ENCODE data around the gene RNU1-2. TPM values are rescaled to one million over a fixed set of nuclear protein-coding genes. Genes with fewer than 3 reads are reported as not detected.
"Not testable (repeated sequence)": the region's sequence is repeated elsewhere in the genome, so short reads cannot be mapped to it uniquely, and the experiment has no call there.

The RNU1-2 gene
- total RNA-seq, 1 donor from 2014 or later, result 3,042 TPM

DNA sequence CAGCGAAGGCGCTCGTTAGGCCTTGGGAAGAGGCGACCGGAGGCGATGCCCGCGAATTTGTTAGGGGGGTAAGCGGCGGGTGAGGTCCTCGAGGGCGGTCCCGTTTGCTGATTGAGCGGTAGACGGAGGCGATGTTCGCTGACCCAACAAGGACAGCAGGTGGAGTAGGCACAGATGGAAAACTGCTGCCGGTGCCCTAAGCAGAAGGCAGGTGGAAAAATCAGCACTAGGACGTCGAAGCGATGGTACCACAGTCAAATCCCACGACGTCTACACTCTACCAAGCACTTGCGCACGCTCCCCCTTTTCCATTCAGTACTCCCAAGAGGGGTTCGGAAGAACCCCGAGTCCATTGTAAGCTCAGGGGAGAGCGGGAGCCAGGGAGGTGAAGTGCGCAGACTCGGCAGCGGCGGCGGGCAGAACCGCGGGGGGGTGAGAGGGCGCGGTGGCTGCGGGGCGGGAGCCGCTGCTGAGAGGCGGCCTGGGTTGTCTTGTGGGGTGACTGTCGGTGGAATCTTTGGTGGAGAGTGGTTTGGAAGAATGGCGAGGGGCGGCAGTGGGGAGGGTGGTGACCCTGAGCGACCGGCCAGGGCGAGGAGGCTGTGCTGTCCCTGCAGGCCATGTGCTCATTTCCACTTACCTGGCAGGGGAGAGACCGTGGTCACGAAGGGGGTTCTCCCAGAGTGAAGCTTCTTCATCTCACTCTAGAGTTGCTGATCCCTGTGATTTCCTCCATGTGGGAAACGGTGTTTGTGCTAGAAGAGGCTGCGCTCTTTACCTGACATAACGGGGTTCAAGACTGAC, 22.5 kb upstream of the RNU1-2 start:
- Mint-ChIP-seq H3K27me3 (ENCODE audit: low read depth) (peaks cover 49% of the 10 kb centered on the region), H3K4me1 (peaks cover 11% of the 10 kb centered on the region), H3K4me3 (peak overlapping the region; percentile 85)
- H3K9me3 Mint-ChIP-seq; H3K36me3 Mint-ChIP-seq (ENCODE audit: low read depth); H3K27ac Mint-ChIP-seq (ENCODE audit: unreplicated experiment): not testable (repeated sequence)
- peak; percentile 49 for DNase-seq (ENCODE audit: low read depth, low spot score)

- H3K27ac Mint-ChIP-seq (ENCODE audit: unreplicated experiment), result not testable (repeated sequence)
- H3K27me3 Mint-ChIP-seq (ENCODE audit: low read depth), result peaks cover 59% of the 10 kb centered on the region
Measured at GRCh38 chr1:16874968-16875765, 20.6 kb upstream of the RNU1-2 start.

GRCh38 chr1:16881742-16882141, 14.0 kb upstream of the RNU1-2 start:
- not testable (repeated sequence) for H3K36me3 Mint-ChIP-seq (ENCODE audit: low read depth); H3K9me3 Mint-ChIP-seq; H3K4me3 Mint-ChIP-seq; H3K27ac Mint-ChIP-seq (ENCODE audit: unreplicated experiment); DNase-seq (ENCODE audit: low read depth, low spot score)
- Mint-ChIP-seq H3K27me3 (ENCODE audit: low read depth) (peaks cover 13% of the 10 kb centered on the region), H3K4me1 (peaks cover 14% of the 10 kb centered on the region)

More at GRCh38 chr1:16874968-16875765, 20.6 kb upstream of the RNU1-2 start:
- peak overlapping the region; percentile 57 for H3K4me3 Mint-ChIP-seq
- H3K36me3 Mint-ChIP-seq (ENCODE audit: low read depth); DNase-seq (ENCODE audit: low read depth, low spot score); H3K4me1 Mint-ChIP-seq; H3K9me3 Mint-ChIP-seq: not testable (repeated sequence)

DNA sequence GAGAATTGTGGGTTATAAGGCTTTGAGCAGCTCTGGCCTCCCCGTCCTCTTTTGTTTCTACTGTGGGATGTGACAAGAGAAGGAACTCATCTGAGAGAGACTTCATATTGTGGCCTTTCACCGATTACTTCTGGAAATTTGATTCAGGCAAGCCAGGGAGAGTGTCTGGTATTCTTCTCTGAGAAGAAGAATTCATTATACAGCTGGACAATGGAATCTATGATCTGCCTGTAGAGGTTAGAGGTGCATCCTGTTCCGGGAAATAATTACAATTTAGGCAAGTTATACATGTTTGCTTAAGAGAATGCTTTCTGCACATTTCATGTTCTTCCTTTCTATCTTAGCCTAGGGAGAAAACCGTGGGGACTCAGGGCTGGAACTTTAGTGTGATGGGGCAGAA, 12.8 kb upstream of the RNU1-2 start:
- Mint-ChIP-seq H3K9me3 (no peaks in the 10 kb centered on the region), H3K4me3 (no peak overlapping the region), H3K36me3 (ENCODE audit: low read depth) (no peaks in the 10 kb centered on the region), H3K27ac (ENCODE audit: unreplicated experiment) (peak overlapping the region; percentile 53), H3K4me1 (peaks cover 14% of the 10 kb centered on the region), H3K27me3 (ENCODE audit: low read depth) (peaks cover 13% of the 10 kb centered on the region)
- DNase-seq (ENCODE audit: low read depth, low spot score), result no peak
- TF ChIP-seq, protein P1, sequence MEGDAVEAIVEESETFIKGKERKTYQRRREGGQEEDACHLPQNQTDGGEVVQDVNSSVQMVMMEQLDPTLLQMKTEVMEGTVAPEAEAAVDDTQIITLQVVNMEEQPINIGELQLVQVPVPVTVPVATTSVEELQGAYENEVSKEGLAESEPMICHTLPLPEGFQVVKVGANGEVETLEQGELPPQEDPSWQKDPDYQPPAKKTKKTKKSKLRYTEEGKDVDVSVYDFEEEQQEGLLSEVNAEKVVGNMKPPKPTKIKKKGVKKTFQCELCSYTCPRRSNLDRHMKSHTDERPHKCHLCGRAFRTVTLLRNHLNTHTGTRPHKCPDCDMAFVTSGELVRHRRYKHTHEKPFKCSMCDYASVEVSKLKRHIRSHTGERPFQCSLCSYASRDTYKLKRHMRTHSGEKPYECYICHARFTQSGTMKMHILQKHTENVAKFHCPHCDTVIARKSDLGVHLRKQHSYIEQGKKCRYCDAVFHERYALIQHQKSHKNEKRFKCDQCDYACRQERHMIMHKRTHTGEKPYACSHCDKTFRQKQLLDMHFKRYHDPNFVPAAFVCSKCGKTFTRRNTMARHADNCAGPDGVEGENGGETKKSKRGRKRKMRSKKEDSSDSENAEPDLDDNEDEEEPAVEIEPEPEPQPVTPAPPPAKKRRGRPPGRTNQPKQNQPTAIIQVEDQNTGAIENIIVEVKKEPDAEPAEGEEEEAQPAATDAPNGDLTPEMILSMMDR (conservative IDR thresholded peaks at IDR 0.05), result no peak

- H3K9me3 Mint-ChIP-seq; DNase-seq (ENCODE audit: low read depth, low spot score); H3K4me3 Mint-ChIP-seq; H3K27me3 Mint-ChIP-seq (ENCODE audit: low read depth); H3K36me3 Mint-ChIP-seq (ENCODE audit: low read depth); H3K27ac Mint-ChIP-seq (ENCODE audit: unreplicated experiment): not testable (repeated sequence)
- peaks cover 16% of the 10 kb centered on the region for H3K4me1 Mint-ChIP-seq
Measured at GRCh38 chr1:16884487-16884886, 11.3 kb upstream of the RNU1-2 start.

GRCh38 chr1:16886860-16887605, 8.7 kb upstream of the RNU1-2 start:
- H3K36me3 Mint-ChIP-seq (ENCODE audit: low read depth), result no peaks in the 10 kb centered on the region
- H3K27ac Mint-ChIP-seq (ENCODE audit: unreplicated experiment), result no peak overlapping the region
- no peak overlapping the region for H3K4me3 Mint-ChIP-seq
- no peaks in the 10 kb centered on the region for H3K9me3 Mint-ChIP-seq
- TF ChIP-seq, protein P1 (conservative IDR thresholded peaks at IDR 0.05), result no peak
- DNase-seq (ENCODE audit: low read depth, low spot score), result no peak
- peaks cover 7% of the 10 kb centered on the region for H3K27me3 Mint-ChIP-seq (ENCODE audit: low read depth)
- H3K4me1 Mint-ChIP-seq, result peaks cover 21% of the 10 kb centered on the region

All from neural crest cell (in vitro differentiated cells).